GM20000 (cell line): ENCODE results near the gene MRPL14.

Experiments used
- DNase-seq: peaks from one replicate; pipeline ENCODE4 v3.0.0; 2012; ENCODE audit warnings: low spot score
- TF ChIP-seq, protein P1 (sequence below): IDR thresholded peaks from 2 replicates; pipeline ENCODE4 v1.5.1; 2012; ENCODE audit warnings: mild to moderate bottlenecking, control low read depth; ENCODE audit errors: extremely low read depth, missing control alignments

The MRPL14 gene

DNA sequence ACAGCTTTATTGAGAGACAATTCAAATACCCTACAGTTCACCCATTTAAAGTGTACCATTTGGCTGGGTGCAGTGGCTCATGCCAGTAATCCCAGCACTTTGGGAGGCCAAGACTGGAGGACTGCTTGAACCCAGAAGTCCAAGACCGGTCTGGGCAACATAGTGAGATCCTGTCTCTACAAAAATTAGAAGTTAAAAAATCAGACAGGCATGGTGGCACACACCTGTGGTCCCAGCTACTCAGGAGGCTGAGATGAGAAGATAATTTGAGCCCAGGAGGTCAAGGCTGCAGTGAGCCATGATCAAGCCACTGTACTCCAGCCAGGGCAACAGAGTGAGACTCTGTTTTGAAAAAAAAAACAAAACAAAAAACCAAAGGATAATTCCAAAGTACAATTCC lies 40.3 kb upstream of the MRPL14 start:
- TF ChIP-seq, protein P1, sequence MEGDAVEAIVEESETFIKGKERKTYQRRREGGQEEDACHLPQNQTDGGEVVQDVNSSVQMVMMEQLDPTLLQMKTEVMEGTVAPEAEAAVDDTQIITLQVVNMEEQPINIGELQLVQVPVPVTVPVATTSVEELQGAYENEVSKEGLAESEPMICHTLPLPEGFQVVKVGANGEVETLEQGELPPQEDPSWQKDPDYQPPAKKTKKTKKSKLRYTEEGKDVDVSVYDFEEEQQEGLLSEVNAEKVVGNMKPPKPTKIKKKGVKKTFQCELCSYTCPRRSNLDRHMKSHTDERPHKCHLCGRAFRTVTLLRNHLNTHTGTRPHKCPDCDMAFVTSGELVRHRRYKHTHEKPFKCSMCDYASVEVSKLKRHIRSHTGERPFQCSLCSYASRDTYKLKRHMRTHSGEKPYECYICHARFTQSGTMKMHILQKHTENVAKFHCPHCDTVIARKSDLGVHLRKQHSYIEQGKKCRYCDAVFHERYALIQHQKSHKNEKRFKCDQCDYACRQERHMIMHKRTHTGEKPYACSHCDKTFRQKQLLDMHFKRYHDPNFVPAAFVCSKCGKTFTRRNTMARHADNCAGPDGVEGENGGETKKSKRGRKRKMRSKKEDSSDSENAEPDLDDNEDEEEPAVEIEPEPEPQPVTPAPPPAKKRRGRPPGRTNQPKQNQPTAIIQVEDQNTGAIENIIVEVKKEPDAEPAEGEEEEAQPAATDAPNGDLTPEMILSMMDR, result no peak
- DNase-seq, result no peak

DNA sequence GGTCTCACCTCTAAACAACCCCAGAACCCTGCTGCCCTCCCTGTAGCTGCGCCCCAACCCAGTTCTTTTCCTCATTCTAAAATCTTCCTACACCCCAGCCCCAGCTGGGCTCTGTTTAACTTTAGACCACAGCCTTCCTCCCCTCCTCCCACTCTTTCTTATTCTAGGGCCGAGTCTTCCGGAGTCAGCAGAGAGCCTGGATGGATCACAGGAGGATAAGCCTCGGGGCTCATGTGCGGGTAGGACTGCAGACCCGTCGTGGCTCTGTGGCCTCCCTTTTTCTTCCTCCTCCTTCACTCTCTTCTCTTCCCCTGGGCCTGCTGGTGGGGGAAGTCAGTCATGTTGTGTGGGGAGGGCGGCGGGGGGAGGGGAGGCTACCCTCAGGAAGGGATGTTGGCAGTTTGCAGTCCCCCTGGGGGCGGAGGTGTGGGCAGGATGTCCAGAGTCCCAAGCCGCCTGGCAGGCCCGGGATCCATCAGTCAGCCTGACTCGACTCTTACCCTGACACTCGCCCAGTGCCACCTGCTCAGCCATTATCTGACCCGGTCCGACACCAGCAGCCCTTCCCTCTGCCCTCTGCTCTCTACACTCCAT lies 39.4 kb upstream of the MRPL14 start:
- TF ChIP-seq, protein P1, result no peak
- no peak for DNase-seq

DNA sequence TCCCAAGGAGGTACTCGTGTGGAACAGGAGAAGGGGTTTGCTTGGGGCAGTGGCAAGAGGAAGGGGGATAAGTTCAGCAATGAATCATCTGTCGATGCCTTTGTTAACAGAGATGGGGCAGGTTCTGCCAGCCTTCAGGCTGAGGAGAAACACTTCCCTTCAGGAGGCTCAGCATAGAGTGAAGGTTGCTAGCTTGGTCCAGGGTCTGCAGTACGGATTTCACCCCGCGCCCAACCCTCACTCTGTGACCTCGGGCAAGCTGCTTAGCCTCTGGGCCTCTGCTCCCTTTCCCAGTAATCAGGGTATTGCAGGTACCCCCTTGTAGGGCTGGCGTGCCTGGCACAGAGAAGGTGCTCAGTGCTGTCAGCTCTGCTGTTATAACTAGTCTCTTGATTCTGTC lies 38.9 kb upstream of the MRPL14 start:
- no peak for DNase-seq
- TF ChIP-seq, protein P1, result no peak

DNA sequence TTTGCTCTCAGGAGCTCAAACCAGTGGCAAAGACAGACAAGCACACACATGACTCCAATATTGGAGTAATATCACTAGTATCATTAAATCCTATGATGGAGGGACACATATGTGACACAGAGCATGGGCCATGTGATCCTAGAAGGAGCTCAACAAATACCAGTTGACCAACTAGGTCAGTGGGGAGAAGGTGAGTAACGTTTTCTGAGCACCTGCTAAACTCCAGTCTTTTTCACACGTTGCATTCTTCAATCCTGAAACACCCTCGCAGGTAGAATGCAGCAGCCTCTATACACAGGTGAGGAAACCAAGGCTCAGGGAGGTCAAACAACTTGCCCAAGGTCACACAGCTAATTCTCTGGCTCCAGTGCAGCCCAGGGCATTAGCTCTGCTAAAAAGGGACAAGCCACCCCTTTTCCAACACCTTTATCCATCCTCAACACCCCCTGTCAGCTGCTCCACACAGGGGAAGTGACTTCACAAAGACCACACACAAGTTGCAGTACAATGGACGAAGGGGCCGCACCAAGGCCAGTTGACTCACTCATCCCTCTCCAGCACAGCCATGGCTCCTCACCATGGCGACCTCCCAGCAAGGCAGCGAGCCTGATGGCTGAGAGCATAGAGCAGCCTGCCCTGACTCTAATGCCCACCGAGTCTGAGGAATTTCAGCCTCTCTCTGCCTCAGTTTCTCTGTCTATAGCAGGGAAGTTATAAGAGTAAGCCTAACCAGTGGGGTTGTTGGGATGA lies 35.8 kb upstream of the MRPL14 start:
- TF ChIP-seq, protein P1, result no peak
- no peak for DNase-seq

DNA sequence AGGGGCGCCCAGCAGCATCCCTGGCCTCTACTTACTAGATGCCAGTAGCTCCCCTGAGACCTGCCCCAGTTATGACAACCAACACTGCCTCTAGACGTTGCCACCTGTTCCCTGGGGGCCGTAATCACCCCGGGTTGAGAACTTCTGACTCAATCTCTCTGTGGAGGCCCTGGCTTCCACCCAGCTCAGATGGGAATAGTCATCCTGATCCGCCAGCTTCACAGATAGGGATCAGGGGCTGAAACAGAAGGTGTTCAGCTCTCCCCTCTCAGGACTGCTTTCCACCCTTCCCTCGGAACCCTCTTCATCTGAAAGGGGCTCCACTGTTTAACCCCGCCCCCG lies 34.7 kb upstream of the MRPL14 start:
- DNase-seq, result no peak
- TF ChIP-seq, protein P1, result no peak

DNA sequence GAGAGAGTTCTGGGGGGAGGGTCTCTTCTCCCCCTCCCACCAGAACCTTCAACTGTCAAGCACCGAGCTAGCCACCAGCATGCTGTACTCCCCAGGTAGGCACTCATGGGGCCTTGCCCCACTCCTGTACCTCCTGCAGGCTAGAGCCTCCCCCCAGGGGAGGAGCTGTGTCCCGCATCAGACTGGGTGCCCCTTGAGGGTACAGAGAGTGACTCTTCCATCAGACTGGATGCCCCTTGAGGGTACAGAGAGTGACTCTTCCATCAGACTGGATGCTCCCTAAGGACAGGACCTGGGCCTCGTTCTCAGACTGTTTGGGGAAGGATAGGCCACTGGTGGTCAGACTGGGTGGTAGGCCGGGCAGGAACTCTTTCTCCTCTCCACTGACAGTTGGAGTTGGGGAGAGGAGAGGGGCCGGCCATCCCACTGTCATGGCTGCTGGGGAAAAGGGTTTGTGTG lies 31.5 kb upstream of the MRPL14 start, which contains the start of gene CAPN11:
TSS of gene CAPN11 (plus strand) at position 51 of the 459 bp plus-strand sequence. CDS start at position 80, 29 bp downstream.
- TF ChIP-seq, protein P1, result no peak
- no peak for DNase-seq

DNA sequence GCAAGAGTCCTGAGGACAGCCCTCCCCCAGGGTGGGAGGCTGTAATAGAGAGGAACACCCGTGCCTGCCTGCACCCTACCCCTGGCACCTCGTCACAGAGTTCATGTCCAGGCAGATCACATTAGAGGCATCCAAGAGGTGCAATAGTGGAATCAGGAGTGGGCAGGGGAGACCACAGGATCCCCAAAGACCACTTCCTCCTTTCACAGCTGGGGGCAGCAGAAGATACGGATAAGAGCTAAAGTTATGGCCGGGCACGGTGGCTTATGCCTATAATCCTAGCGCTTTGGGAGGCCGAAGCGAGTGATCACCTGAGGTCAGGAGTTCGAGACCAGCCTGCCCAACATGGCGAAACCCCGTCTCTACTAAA lies 29.9 kb upstream of the MRPL14 start:
- DNase-seq, result no peak
- TF ChIP-seq, protein P1, result no peak
